HepG2 (cell line): ENCODE data around the gene ABL2. TPM values are rescaled to one million over a fixed set of nuclear protein-coding genes. Genes with fewer than 3 reads are reported as not detected.
"Not testable (repeated sequence)": the region's sequence is repeated elsewhere in the genome, so short reads cannot be mapped to it uniquely, and the experiment has no call there.

Experiments
- ATAC-seq: fragments of 200-7000 bp; cut with Tn5 transposase; 3 replicates; pipeline ENCODE4 v1.9.1; 2020; ENCODE audit warnings: mild to moderate bottlenecking, moderate library complexity
- BruUV-seq: library from RNA; stranded (reverse); fragments of 400-500 nt; replicated peaks from 2 replicates; lab custom pipeline; 2021; lab: Mats Ljungman, UMichigan
- CTCF ChIA-PET: fragments of 300-600 bp; formaldehyde crosslinking; extraction: SDS; loops from one replicate; lab custom pipeline; 2021; ENCODE audit warnings: low total read pairs, inconsistent platforms, low intra/inter-chr PET ratio; lab: Yijun Ruan, JAX
- POLR2A ChIA-PET: fragments of 350-600 bp; sonication (Branson Sonifier 250); formaldehyde crosslinking; loops from one replicate; lab custom pipeline; 2020; ENCODE audit warnings: antibody characterized with exemption, inconsistent platforms; lab: Yijun Ruan, JAX
- DNase-seq: peaks from one replicate; pipeline ENCODE4 v3.0.0-alpha.2; 2015; ENCODE audit warnings: low spot score
- FAIRE-seq: peaks from 3 replicates; lab custom pipeline; 2011; peaks lifted over from hg19 to GRCh38; lab: Jason Lieb, UNC
- H2AFZ ChIP-seq: one replicate; pipeline ENCODE4 v1.6.1; 2011; ENCODE audit warnings: low read length, inconsistent platforms
- H3K27ac ChIP-seq: fragments of 300-600 bp; 3 replicates; pipeline ENCODE4 v1.8.0; 2011; ENCODE audit warnings: mixed run types, mild to moderate bottlenecking, mixed read lengths, low read length, inconsistent platforms; ENCODE audit not compliant: insufficient read depth; ENCODE audit errors: extremely low read length
- H3K27me3 ChIP-seq, 2 experiments: fragments of 200-600 bp in 1 of 2; 2 replicates in 1 of 2; 3 replicates in 1 of 2; pipeline versions ENCODE4 v1.6.0 to v1.8.0; 2011; ENCODE audit warnings: low read length in 2 of 2, mild to moderate bottlenecking in 2 of 2, moderate library complexity in 2 of 2, inconsistent platforms in 1 of 2; ENCODE audit not compliant: insufficient read depth in 2 of 2, control insufficient read depth in 1 of 2
- H3K36me3 ChIP-seq, 2 experiments: fragments of 200-600 bp in 1 of 2; replicated peaks in 1 of 2; 2 replicates in 1 of 2; 3 replicates in 1 of 2; pipeline versions ENCODE4 v1.5.1 to v1.8.0; 2011; ENCODE audit warnings: low read length in 2 of 2, inconsistent platforms in 1 of 2; ENCODE audit not compliant: insufficient read depth in 2 of 2, control insufficient read depth in 1 of 2
- H3K4me1 ChIP-seq: 2 replicates; pipeline ENCODE4 v1.5.1; 2012; ENCODE audit warnings: low read length, inconsistent platforms; ENCODE audit not compliant: insufficient read depth
- H3K4me2 ChIP-seq: 2 replicates; pipeline ENCODE4 v1.6.0; 2011; ENCODE audit warnings: low read depth, low read length, inconsistent platforms
- H3K4me3 ChIP-seq, 3 experiments: fragments of 200-600 bp in 1 of 3; sonication (generic), shearing (Covaris generic) in 1 of 3; replicated peaks in 1 of 3; 2 replicates each; pipeline ENCODE4 v1.5.1; 2011 to 2016; ENCODE audit warnings: low read length in 3 of 3, inconsistent platforms in 2 of 3, low read depth in 2 of 3, mild to moderate bottlenecking in 2 of 3, control low read depth in 1 of 3, mixed read lengths in 1 of 3; ENCODE audit not compliant: insufficient read depth in 1 of 3
- H3K79me2 ChIP-seq: one replicate; pipeline ENCODE4 v1.6.1; 2011; ENCODE audit warnings: low read length, inconsistent platforms; ENCODE audit not compliant: insufficient read depth
- H3K9ac ChIP-seq: 2 replicates; pipeline ENCODE4 v1.6.0; 2011; ENCODE audit warnings: mild to moderate bottlenecking, low read depth, low read length, inconsistent platforms; ENCODE audit not compliant: insufficient read depth
- H3K9me3 ChIP-seq: 2 replicates; pipeline ENCODE4 v1.5.1; 2012; ENCODE audit warnings: mild to moderate bottlenecking, low read length
- H4K20me1 ChIP-seq: 2 replicates; pipeline ENCODE4 v1.6.0; 2011; ENCODE audit warnings: inconsistent platforms, mild to moderate bottlenecking, low read length, moderate library complexity; ENCODE audit not compliant: insufficient read depth
- KLF9 ChIP-seq: IDR thresholded peaks from 2 replicates; pipeline ENCODE4 v1.6.1; 2016; ENCODE audit warnings: low read depth
- POGZ ChIP-seq: sonication (generic); formaldehyde crosslinking; IDR thresholded peaks from 2 replicates; pipeline ENCODE4 v1.4.0; 2020; ENCODE audit warnings: mild to moderate bottlenecking, missing genetic modification reagents
- ZNF207 ChIP-seq: fragments of 450-650 bp; IDR thresholded peaks from 2 replicates; pipeline ENCODE4 v1.6.1; 2016; ENCODE audit warnings: antibody characterized with exemption, borderline replicate concordance
- ZNF781 ChIP-seq: sonication (generic); formaldehyde crosslinking; IDR thresholded peaks from 2 replicates; pipeline ENCODE4 v1.5.1; 2020; ENCODE audit warnings: borderline replicate concordance, mild to moderate bottlenecking, missing genetic modification reagents; ENCODE audit errors: not compliant biosample characterization
- WGBS: methylation state at CpG from one replicate; pipeline ENCODE4 v1.1.6; 2017; ENCODE audit warnings: low lambda C conversion rate; 5-methylcytosine and 5-hydroxymethylcytosine counted together
- in situ Hi-C: cut with HindIII; loops from 2 replicates; pipeline ENCODE4 v1.10.0; 2017; ENCODE audit warnings: low pct_unique_long_range_greater_than_20kb; ENCODE audit not compliant: extremely low pct_ligation_motif_present
- intact Hi-C: fragments of 100-400 bp; cut with micrococcal nuclease; formaldehyde crosslinking; loops from one replicate; pipeline ENCODE4 v1.10.0; 2022; ENCODE audit not compliant: unreplicated experiment
- polyA plus RNA-seq, 8 experiments: library from polyadenylated mRNA; depleted of rRNA in 3 of 8; stranded (reverse) in 7 of 8; unstranded in 1 of 8; fragments of >200 nt; fragmentation: Illumina TruSeq in 4 of 8; extraction: Trizol in 4 of 8; gene quantifications; 2 replicates each; pipeline versions ENCODE4 v1.2.1 to v1.2.3, GENCODE V29; 2011 to 2016; ENCODE audit warnings: low read depth in 4 of 8, missing spikeins in 1 of 8, mixed read lengths in 1 of 8; ENCODE audit not compliant: insufficient read depth in 1 of 8
- total RNA-seq, 5 experiments: library from RNA; depleted of rRNA; stranded (reverse); fragments of >200 nt; fragmentation: Illumina TruSeq; extraction: Trizol; gene quantifications; 2 replicates each; pipeline ENCODE4 v1.2.3, GENCODE V29; 2016; ENCODE audit warnings: low read depth in 1 of 5

ABL2 gene
- total and polyA plus RNA-seq, 2 of the 13 experiments (the other 11 are each of a cell fraction or from before 2014, with no cell fraction given) = 5.8 to 6.0 TPM

- intact Hi-C loops (no loop called here), in situ Hi-C loops (no loop called here)
- H3K79me2 ChIP-seq = no peaks in the 10 kb centered on the region
- ChIA-PET CTCF (no interaction called here), POLR2A (no interaction called here)
- no peak for FAIRE-seq
- no peaks in the 10 kb centered on the region for H3K36me3 ChIP-seq
- 50% methylated on average over 9 of the region's 9 CpGs for whole genome bisulfite sequencing
- no peak overlapping the region for H3K9ac ChIP-seq
- no peak overlapping the region for H3K27ac ChIP-seq
- H2AFZ ChIP-seq = no peak overlapping the region
- no peak overlapping the region for H3K4me2 ChIP-seq
- no peak for ATAC-seq
- peaks cover 10% of the 10 kb centered on the region; the same call in 1 of the 2 replicates for H3K4me1 ChIP-seq
- H3K4me3 ChIP-seq = no peak overlapping the region
- TF ChIP-seq KLF9 = no peak
- no peak for TF ChIP-seq POGZ (CRISPR knock-in tag)
- no peak for TF ChIP-seq ZNF781 (CRISPR knock-in tag)
- TF ChIP-seq ZNF207 = no peak
- H3K9me3 ChIP-seq = no peaks in the 10 kb centered on the region
- no TSS peak for BruUV-seq
- DNase-seq = no peak
- no peaks in the 10 kb centered on the region for H4K20me1 ChIP-seq
- no peaks in the 10 kb centered on the region for H3K27me3 ChIP-seq
Measured at GRCh38 chr1:179247923-179248322, 18.4 kb upstream of the ABL2 start.

DNA sequence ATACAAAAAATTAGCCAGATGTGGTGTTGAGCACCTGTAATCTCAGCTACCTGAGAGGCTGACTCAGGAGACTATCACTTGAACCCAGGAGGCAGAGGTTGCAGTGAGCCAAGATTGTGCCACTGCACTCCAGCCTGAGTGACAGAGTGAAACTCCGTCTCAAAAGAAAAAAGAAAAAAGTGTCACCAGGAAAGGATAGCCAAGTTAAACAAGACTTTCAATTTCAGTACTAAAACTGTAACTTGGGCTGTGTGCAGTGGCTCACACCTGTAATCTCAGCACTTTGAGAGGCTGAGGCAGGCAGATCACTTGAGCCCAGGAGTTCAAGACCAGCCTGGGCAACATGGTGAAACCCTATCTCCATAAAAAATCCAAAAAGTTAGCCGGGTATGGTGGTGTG, 15.9 kb upstream of the ABL2 start:
- H3K4me3 ChIP-seq, CTCF ChIA-PET, H3K36me3 ChIP-seq, POLR2A ChIA-PET, DNase-seq, H3K79me2 ChIP-seq, intact Hi-C loops, ATAC-seq, H3K9me3 ChIP-seq, H3K4me2 ChIP-seq, BruUV-seq, H2AFZ ChIP-seq, H3K27ac ChIP-seq, FAIRE-seq, H4K20me1 ChIP-seq, H3K4me1 ChIP-seq, H3K27me3 ChIP-seq, H3K9ac ChIP-seq, in situ Hi-C loops: not testable (repeated sequence)
- WGBS = 9% methylated on average over 2 of the region's 2 CpGs
